ENCODE data around the gene WDR77. TPM values are rescaled to one million over a fixed set of nuclear protein-coding genes. Genes with fewer than 3 reads are reported as not detected.

WDR77 gene
- 18.6 and 25.2 TPM in 2 replicates for total RNA-seq

DNA sequence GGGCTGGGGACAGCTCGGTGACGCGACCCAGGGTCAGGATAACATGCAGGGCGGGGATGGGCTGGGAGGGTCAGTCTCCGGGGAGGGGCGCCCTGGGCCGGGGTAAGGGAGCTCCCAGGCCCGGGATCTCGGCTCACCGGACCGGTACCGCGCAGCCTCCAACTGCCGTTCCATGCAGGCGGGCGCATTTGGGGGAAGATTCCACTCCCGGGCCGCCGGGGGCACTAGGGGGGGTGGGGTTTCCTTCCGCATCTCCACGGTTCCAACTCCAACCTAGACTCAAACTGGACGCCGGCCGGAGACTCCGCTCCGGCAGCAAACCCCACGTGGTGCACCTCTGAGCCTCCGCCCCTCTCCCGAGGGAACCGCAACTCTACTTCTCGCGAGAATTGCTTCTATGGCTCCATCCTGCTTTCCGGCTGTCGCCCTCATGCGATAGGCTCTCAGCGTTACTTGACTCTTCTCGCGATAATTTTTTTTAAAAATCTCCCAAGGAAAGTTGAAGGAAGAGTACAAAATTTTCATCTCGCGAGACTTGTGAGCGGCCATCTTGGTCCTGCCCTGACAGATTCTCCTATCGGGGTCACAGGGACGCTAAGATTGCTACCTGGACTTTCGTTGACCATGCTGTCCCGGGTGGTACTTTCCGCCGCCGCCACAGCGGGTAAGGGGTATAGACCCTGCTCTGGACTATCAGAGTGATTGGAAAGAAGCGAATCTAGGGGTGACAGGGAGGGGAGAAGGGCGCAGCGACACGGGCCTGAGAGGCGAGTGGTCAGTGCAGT lies at the start of gene WDR77, which contains the start of gene ATP5PB:
Gene WDR77 (minus strand): TSS at position 339 of the 785 bp plus-strand sequence. CDS start 87 bp downstream, at position 252.
Gene ATP5PB (plus strand): TSS at position 547 of the 785 bp plus-strand sequence. CDS start 78 bp downstream, at position 625.

Other genes starting within 250 kb of the WDR77 start
- 6.3 and 10.1 TPM in 2 replicates for gene DENND2D, start 248.6 kb downstream of the WDR77 start, total RNA-seq
- gene CHI3L2, start 221.5 kb downstream of the WDR77 start, total RNA-seq: 0.28 and 1.4 TPM in 2 replicates
- not detected in 2 replicates for gene CHIA, start 158.4 kb downstream of the WDR77 start, total RNA-seq
- 0.43 and 0.46 TPM in 2 replicates for gene OVGP1, start 21.5 kb downstream of the WDR77 start, total RNA-seq
- gene ATP5PB, start 208 bp upstream of the WDR77 start, total RNA-seq: 264 and 309 TPM in 2 replicates
- gene C1orf162, start 24.7 kb upstream of the WDR77 start, total RNA-seq: under 0.01 and 0.28 TPM in 2 replicates
- not detected in 2 replicates for gene ADORA3, start 54.4 kb upstream of the WDR77 start, total RNA-seq
- 0.09 TPM in 1 of 2 replicates, not detected in the other for gene TMIGD3, start 54.4 kb upstream of the WDR77 start, total RNA-seq
- gene RAP1A, start 170.5 kb upstream of the WDR77 start, total RNA-seq: 8.2 and 20.0 TPM in 2 replicates

Measured in smooth muscle cell of bladder (primary cell).